Esophagus squamous epithelium (tissue), 5 donors: ENCODE results near the gene RXFP3. TPM values are rescaled to one million over a fixed set of nuclear protein-coding genes. Genes with fewer than 3 reads are reported as not detected.

Experiments used
- DNase-seq: peaks from one replicate; lab custom pipeline; 2025; lab: John Stamatoyannopoulos, UW
- H3K27ac ChIP-seq, 4 donors: fragments of 200-600 bp; sonication (generic); one replicate each; pipeline ENCODE4 v1.5.1; 2016 to 2019; ENCODE audit warnings: mild to moderate bottlenecking in 1 of 4
- H3K27me3 ChIP-seq, 4 donors: fragments of 200-600 bp; sonication (generic); 1 replicate in 3 of 4; 2 replicates in 1 of 4; pipeline versions ENCODE4 v1.5.1 to v1.6.0; 2017 to 2021; ENCODE audit warnings: antibody characterized with exemption in 1 of 4
- H3K36me3 ChIP-seq, 3 donors: fragments of 200-600 bp; sonication (generic); one replicate each; pipeline ENCODE4 v1.5.1; 2016 to 2019
- H3K4me1 ChIP-seq, 3 donors: fragments of 200-600 bp; sonication (generic); one replicate each; pipeline ENCODE4 v1.5.1; 2017 to 2019
- H3K4me3 ChIP-seq, 4 donors: fragments of 200-600 bp; sonication (generic); 1 replicate in 3 of 4; 2 replicates in 1 of 4; pipeline ENCODE4 v1.5.1; 2016 to 2019; ENCODE audit warnings: mild to moderate bottlenecking in 2 of 4, moderate library complexity in 1 of 4
- H3K9me3 ChIP-seq, 3 donors: fragments of 200-600 bp; sonication (generic); one replicate each; pipeline ENCODE4 v1.5.1; 2016 to 2019
- CTCF ChIP-seq, 6 experiments: fragments of 450-650 bp in 4 of 6; fragments of 200-600 bp in 2 of 6; sonication (generic) in 2 of 6; IDR thresholded peaks; one replicate each; pipeline ENCODE4 v1.5.1; 2016 to 2019; ENCODE audit warnings: antibody characterized with exemption in 6 of 6, mild to moderate bottlenecking in 4 of 6, moderate library complexity in 4 of 6
- POLR2A ChIP-seq, 4 donors: fragments of 450-650 bp; IDR thresholded peaks; one replicate each; pipeline ENCODE4 v1.6.1; 2017; ENCODE audit warnings: antibody characterized with exemption in 4 of 4, mild to moderate bottlenecking in 4 of 4, moderate library complexity in 3 of 4
- WGBS, 2 donors: methylation state at CpG; one replicate each; pipeline ENCODE4 v1.1.5; 2018; 5-methylcytosine and 5-hydroxymethylcytosine counted together
- intact Hi-C: fragments of 100-400 bp; cut with DNase I; formaldehyde crosslinking; loops from one replicate; pipeline ENCODE4 v1.15.0; 2022
- total RNA-seq, 4 donors: library from RNA; depleted of rRNA; stranded (reverse); fragments of >200 nt; gene quantifications; one replicate each; pipeline ENCODE4 v1.1.0, GENCODE V29; 2016
- donor health status: DM: yes; HTN: yes; CAD: no.

The RXFP3 gene
- total RNA-seq, 4 donors from 2014 or later: not detected

- peak overlapping the region in 2 of 4 donors; percentile 18 to 50 for H3K4me3 ChIP-seq
- DNase-seq: no peak
- intact Hi-C loops: no loop called here
- no peaks in the 10 kb centered on the region for H3K36me3 ChIP-seq
- peaks cover 0 to 79% (median 18%) of the 10 kb centered on the region in 4 donors for H3K27me3 ChIP-seq
- peaks cover 0 to 23% (median 6%) of the 10 kb centered on the region in 3 donors for H3K4me1 ChIP-seq
- H3K9me3 ChIP-seq: no peaks in the 10 kb centered on the region
- no peak overlapping the region for H3K27ac ChIP-seq
- TF ChIP-seq POLR2A (IDR thresholded peaks at IDR 0.05): no peak
- 13 to 51% methylated on average over 3 of the region's 54 CpGs for WGBS, 2 donors
These were observed 976 bp downstream of the RXFP3 start for GRCh38 chr5:33937017-33937706.

GRCh38 chr5:33937707-33938506, 1.7 kb downstream of the RXFP3 start:
- DNase-seq: no peak
- WGBS, 2 donors: 20 to 36% methylated on average over 10 to 41 of the region's 54 CpGs
- no peak overlapping the region for H3K4me3 ChIP-seq
- peaks cover 0 to 23% (median 6%) of the 10 kb centered on the region in 3 donors for H3K4me1 ChIP-seq
- H3K9me3 ChIP-seq: no peaks in the 10 kb centered on the region
- peaks cover 0 to 84% (median 18%) of the 10 kb centered on the region in 4 donors for H3K27me3 ChIP-seq
- no peak for TF ChIP-seq POLR2A (IDR thresholded peaks at IDR 0.05)
- H3K27ac ChIP-seq: no peak overlapping the region
- no peaks in the 10 kb centered on the region for H3K36me3 ChIP-seq
- intact Hi-C loops: no loop called here

GRCh38 chr5:33938507-33938796, 2.3 kb downstream of the RXFP3 start:
- no peak for DNase-seq
- Histone ChIP-seq H3K4me1 (peaks cover 0 to 23% (median 6%) of the 10 kb centered on the region in 3 donors), H3K4me3 (no peak overlapping the region), H3K9me3 (no peaks in the 10 kb centered on the region), H3K27ac (no peak overlapping the region), H3K27me3 (peaks cover 0 to 82% (median 18%) of the 10 kb centered on the region in 4 donors), H3K36me3 (no peaks in the 10 kb centered on the region)
- WGBS, 2 donors: 14 to 32% methylated on average over 7 to 14 of the region's 14 CpGs
- intact Hi-C loops: no loop called here
- TF ChIP-seq POLR2A (IDR thresholded peaks at IDR 0.05) (no peak), CTCF (IDR thresholded peaks at IDR 0.05) (no peak)

GRCh38 chr5:33938881-33939280, 2.7 kb downstream of the RXFP3 start:
- H3K9me3 ChIP-seq: no peaks in the 10 kb centered on the region
- no peak overlapping the region for H3K4me3 ChIP-seq
- intact Hi-C loops: no loop called here
- H3K27me3 ChIP-seq: peaks cover 0 to 82% (median 18%) of the 10 kb centered on the region in 4 donors
- H3K36me3 ChIP-seq: no peaks in the 10 kb centered on the region
- DNase-seq: no peak
- TF ChIP-seq POLR2A (IDR thresholded peaks at IDR 0.05) (no peak), CTCF (IDR thresholded peaks at IDR 0.05) (no peak)
- H3K27ac ChIP-seq: no peak overlapping the region
- peaks cover 0 to 23% (median 6%) of the 10 kb centered on the region in 3 donors for H3K4me1 ChIP-seq
- 13 to 35% methylated on average over 3 to 15 of the region's 15 CpGs for WGBS, 2 donors

GRCh38 chr5:33939556-33940262, 3.5 kb downstream of the RXFP3 start:
- H3K27me3 ChIP-seq: peaks cover 0 to 90% (median 18%) of the 10 kb centered on the region in 4 donors
- intact Hi-C loops: no loop called here
- DNase-seq: no peak
- H3K9me3 ChIP-seq: no peaks in the 10 kb centered on the region
- WGBS, 2 donors: 67 to 82% methylated on average over 8 of the region's 8 CpGs
- H3K4me3 ChIP-seq: no peak overlapping the region
- no peaks in the 10 kb centered on the region for H3K36me3 ChIP-seq
- H3K27ac ChIP-seq: no peak overlapping the region
- H3K4me1 ChIP-seq: peaks cover 0 to 23% (median 6%) of the 10 kb centered on the region in 3 donors
- no peak for TF ChIP-seq CTCF (IDR thresholded peaks at IDR 0.05)
- no peak for TF ChIP-seq POLR2A (IDR thresholded peaks at IDR 0.05)
